Measurements from ENCODE around the gene ADSL. TPM values are rescaled to one million over a fixed set of nuclear protein-coding genes. Genes with fewer than 3 reads are reported as not detected.

The ADSL gene
- total RNA-seq, 6 experiments from 2014 or later: 60.6 to 73.8 (median 70.9) TPM

GRCh38 chr22:40323681-40324171 is 22.6 kb upstream of the ADSL start:
- no peak overlapping the region for H3K4me3 Mint-ChIP-seq
- H3K4me1 Mint-ChIP-seq (ENCODE audit: low read depth): peaks cover 14% of the 10 kb centered on the region
- peaks cover 28% of the 10 kb centered on the region for H3K36me3 Mint-ChIP-seq (ENCODE audit: low read depth)
- no peak for TF ChIP-seq CTCF (IDR thresholded peaks at IDR 0.05)
- no peaks in the 10 kb centered on the region for H3K9me3 Mint-ChIP-seq
- H3K27me3 Mint-ChIP-seq (ENCODE audit: insufficient read depth): peaks cover 2% of the 10 kb centered on the region
- no peak for DNase-seq
- no peak overlapping the region for H3K27ac Mint-ChIP-seq

- H3K4me1 Mint-ChIP-seq (ENCODE audit: low read depth): peaks cover 14% of the 10 kb centered on the region
Observed at GRCh38 chr22:40324468-40325305, 21.6 kb upstream of the ADSL start.

GRCh38 chr22:40325315-40325714 is 21.0 kb upstream of the ADSL start:
- Mint-ChIP-seq H3K4me3 (no peak overlapping the region), H3K4me1 (ENCODE audit: low read depth) (peaks cover 14% of the 10 kb centered on the region), H3K9me3 (no peaks in the 10 kb centered on the region), H3K27ac (no peak overlapping the region), H3K27me3 (ENCODE audit: insufficient read depth) (no peaks in the 10 kb centered on the region; the same call in 1 of the 2 replicates), H3K36me3 (ENCODE audit: low read depth) (peaks cover 28% of the 10 kb centered on the region)
- TF ChIP-seq CTCF (IDR thresholded peaks at IDR 0.05): no peak
- DNase-seq: no peak

More at GRCh38 chr22:40324468-40325305, 21.6 kb upstream of the ADSL start:
- H3K36me3 Mint-ChIP-seq (ENCODE audit: low read depth): peaks cover 28% of the 10 kb centered on the region
- no peak for TF ChIP-seq CTCF (IDR thresholded peaks at IDR 0.05)
- no peaks in the 10 kb centered on the region for H3K9me3 Mint-ChIP-seq
- H3K27ac Mint-ChIP-seq: no peak overlapping the region
- DNase-seq: no peak
- H3K4me3 Mint-ChIP-seq: no peak overlapping the region
- peaks cover 2% of the 10 kb centered on the region for H3K27me3 Mint-ChIP-seq (ENCODE audit: insufficient read depth)

- H3K4me3 Mint-ChIP-seq: no peak overlapping the region
- H3K36me3 Mint-ChIP-seq (ENCODE audit: low read depth): peaks cover 18% of the 10 kb centered on the region
- H3K9me3 Mint-ChIP-seq: no peaks in the 10 kb centered on the region
- H3K27ac Mint-ChIP-seq: no peak overlapping the region
- no peaks in the 10 kb centered on the region; the same call in 1 of the 2 replicates for H3K27me3 Mint-ChIP-seq (ENCODE audit: insufficient read depth)
- peaks cover 20% of the 10 kb centered on the region for H3K4me1 Mint-ChIP-seq (ENCODE audit: low read depth)
- no peak for DNase-seq
- TF ChIP-seq CTCF (IDR thresholded peaks at IDR 0.05): no peak
Observed at GRCh38 chr22:40326905-40327735, 19.2 kb upstream of the ADSL start.

- no peaks in the 10 kb centered on the region; the same call in 1 of the 2 replicates for H3K27me3 Mint-ChIP-seq (ENCODE audit: insufficient read depth)
- DNase-seq: no peak
- no peak overlapping the region for H3K4me3 Mint-ChIP-seq
- no peak overlapping the region for H3K27ac Mint-ChIP-seq
- peaks cover 28% of the 10 kb centered on the region for H3K4me1 Mint-ChIP-seq (ENCODE audit: low read depth)
- peaks cover 14% of the 10 kb centered on the region; the same call in 1 of the 2 replicates for H3K36me3 Mint-ChIP-seq (ENCODE audit: low read depth)
- TF ChIP-seq CTCF (IDR thresholded peaks at IDR 0.05): no peak
- no peaks in the 10 kb centered on the region for H3K9me3 Mint-ChIP-seq
Observed at GRCh38 chr22:40328546-40329456, 17.5 kb upstream of the ADSL start.
